Kidney epithelial cell (primary cell): ENCODE results near the gene GPSM1. TPM values are rescaled to one million over a fixed set of nuclear protein-coding genes. Genes with fewer than 3 reads are reported as not detected.

ENCODE experiments used
- DNase-seq: peaks from one replicate; pipeline ENCODE4 v3.0.0-alpha.2; 2010; ENCODE audit warnings: low read depth
- H3K27me3 ChIP-seq: 2 replicates; pipeline ENCODE4 v1.6.0; 2011; ENCODE audit warnings: low read length; ENCODE audit not compliant: control insufficient read depth, insufficient read depth
- H3K36me3 ChIP-seq: 2 replicates; pipeline ENCODE4 v1.5.1; 2011; ENCODE audit warnings: low read length; ENCODE audit not compliant: control insufficient read depth, insufficient read depth
- H3K4me3 ChIP-seq: 2 replicates; pipeline ENCODE4 v1.5.1; 2011; ENCODE audit warnings: low read depth, mild to moderate bottlenecking, control low read depth, low read length
- total RNA-seq: library from RNA; depleted of rRNA; stranded (reverse); fragments of >200 nt; gene quantifications from 2 replicates; pipeline ENCODE4 v1.2.3, GENCODE V29; 2015
- TF ChIP-seq, protein P1 (sequence below): IDR thresholded peaks from 2 replicates; pipeline ENCODE4 v1.5.1; 2011; ENCODE audit warnings: mild to moderate bottlenecking, moderate library complexity, low read length, control low read depth, inconsistent platforms; ENCODE audit not compliant: insufficient read depth, poor library complexity, severe bottlenecking

Gene GPSM1
- total RNA-seq, 1 donor from 2014 or later, result 31.8 TPM

DNA sequence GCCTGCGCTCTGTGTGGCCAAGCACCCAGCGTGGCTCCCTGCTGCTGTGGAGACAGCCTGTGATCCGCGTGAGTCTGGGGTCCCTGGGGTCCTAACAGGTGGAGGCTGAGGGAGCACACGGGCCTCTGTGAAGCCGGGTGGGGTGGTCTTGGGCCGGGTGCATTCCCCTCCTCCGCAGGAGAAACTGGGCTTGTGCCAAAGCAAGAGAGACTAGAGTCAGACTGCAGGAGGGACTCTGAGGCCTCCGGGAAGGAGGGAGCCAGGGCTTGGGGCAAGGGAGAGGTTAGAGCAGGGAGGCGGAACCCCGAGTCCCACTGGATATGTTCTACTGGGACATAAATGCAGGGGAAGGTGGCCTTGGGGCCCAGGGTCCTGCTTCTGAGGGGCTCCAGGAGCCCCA, 25.7 kb downstream of the GPSM1 start:
- H3K27me3 ChIP-seq, result peaks cover 8% of the 10 kb centered on the region
- TF ChIP-seq, protein P1, sequence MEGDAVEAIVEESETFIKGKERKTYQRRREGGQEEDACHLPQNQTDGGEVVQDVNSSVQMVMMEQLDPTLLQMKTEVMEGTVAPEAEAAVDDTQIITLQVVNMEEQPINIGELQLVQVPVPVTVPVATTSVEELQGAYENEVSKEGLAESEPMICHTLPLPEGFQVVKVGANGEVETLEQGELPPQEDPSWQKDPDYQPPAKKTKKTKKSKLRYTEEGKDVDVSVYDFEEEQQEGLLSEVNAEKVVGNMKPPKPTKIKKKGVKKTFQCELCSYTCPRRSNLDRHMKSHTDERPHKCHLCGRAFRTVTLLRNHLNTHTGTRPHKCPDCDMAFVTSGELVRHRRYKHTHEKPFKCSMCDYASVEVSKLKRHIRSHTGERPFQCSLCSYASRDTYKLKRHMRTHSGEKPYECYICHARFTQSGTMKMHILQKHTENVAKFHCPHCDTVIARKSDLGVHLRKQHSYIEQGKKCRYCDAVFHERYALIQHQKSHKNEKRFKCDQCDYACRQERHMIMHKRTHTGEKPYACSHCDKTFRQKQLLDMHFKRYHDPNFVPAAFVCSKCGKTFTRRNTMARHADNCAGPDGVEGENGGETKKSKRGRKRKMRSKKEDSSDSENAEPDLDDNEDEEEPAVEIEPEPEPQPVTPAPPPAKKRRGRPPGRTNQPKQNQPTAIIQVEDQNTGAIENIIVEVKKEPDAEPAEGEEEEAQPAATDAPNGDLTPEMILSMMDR, result no peak
- no peak overlapping the region for H3K4me3 ChIP-seq
- no peak for DNase-seq
- no peaks in the 10 kb centered on the region for H3K36me3 ChIP-seq

DNA sequence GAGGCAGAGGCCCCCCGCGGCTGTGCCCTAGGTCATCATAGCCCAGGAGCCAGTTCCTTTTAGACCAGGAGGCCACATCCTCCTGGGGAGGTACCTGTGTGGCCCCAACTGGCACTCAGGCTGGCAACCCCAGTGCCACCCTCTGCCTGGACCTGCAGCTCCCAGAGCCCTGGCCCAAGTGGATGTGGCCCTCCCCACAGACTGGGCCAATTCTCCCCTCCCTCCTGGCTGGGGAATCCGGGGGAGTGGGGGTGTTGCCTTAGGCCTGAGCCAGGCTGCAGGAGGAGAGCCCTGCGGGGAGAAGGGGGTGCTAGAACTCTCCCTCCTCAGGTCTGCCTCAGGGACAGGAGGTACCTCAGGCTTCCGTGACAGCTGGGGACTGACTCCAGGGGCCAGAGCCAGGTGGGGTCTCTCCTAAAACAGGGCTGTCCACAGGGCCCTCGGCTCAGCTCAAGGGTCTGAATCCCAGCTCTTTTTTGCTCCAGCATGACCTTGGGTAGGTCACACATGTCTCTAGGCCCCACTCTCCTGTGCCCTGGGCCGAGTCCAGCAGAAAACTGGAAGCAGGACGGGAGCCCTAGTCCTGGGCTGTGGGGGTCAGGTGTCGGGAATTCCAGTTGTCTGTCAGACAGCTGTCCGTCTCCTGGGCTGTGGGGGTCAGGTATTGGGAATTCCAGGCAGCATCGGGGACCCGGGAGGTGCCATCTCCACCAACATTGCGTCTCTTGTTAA, 26.6 kb downstream of the GPSM1 start:
- Histone ChIP-seq H3K27me3 (peaks cover 2% of the 10 kb centered on the region), H3K4me3 (no peak overlapping the region), H3K36me3 (no peaks in the 10 kb centered on the region)
- DNase-seq, result no peak
- TF ChIP-seq, protein P1, result no peak

DNA sequence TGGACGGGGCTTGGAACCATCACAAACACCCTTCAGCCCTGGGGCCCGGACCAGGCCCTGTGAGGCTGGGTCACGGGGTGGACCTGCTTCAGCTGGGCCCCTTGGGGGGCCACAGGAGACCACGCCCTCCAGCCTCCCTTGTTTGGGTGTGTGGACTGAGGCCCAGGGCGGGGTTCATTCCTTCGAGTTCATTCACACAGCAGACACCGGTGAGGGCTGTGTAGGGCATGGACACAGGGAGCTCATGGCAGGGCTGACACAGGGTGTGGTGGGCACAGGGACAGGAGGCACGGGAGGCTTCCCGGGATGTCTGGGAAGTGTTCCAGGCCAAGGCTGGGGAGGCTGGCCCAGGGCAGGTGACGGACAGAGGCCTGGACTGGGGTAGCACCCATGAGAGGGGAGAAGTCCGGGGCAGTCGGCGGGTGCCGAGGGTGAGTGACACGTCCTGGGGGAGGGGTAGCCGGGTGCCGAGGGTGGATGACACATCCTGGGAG, 27.3 kb downstream of the GPSM1 start:
- DNase-seq, result no peak
- H3K36me3 ChIP-seq, result no peaks in the 10 kb centered on the region
- no peaks in the 10 kb centered on the region for H3K27me3 ChIP-seq
- TF ChIP-seq, protein P1, result no peak
- H3K4me3 ChIP-seq, result no peak overlapping the region

DNA sequence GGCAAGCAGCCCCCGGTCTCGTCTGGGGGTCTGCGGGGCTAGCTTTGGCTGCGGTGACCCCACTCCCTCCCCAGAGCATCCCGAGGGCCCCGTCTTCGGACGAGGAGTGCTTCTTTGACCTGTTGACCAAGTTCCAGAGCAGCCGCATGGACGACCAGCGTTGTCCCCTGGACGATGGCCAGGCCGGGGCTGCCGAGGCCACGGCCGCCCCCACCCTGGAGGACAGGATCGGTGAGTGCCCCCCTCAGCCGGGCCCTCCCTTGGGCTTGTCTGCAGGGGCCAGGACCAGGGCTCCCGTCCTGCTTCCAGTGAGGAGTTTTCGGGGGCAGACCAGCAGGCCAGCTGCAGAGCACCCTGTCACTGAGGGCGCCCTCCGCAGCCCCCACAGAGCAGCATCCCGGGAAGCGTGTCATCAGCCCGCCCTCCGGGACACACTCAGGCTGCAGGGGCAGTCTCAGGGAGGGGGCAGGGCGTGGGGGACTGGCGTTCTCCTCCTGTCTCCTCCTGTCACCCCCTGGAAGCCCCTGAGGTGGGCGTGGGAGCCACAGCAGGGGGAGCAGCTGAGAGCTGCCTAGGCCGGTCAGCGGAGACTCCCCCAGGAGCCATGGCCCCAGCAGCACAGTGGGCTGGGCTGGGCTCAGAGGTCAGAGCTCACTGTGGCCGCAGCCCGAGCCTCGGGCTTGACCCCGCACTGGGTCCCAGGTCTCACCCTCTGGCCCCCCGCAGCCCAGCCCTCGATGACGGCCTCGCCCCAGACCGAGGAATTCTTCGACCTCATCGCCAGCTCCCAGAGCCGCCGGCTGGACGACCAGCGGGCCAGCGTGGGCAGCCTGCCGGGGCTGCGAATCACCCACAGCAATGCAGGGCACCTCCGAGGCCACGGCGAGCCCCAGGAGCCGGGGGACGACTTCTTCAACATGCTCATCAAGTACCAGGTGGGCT, 28.5 kb downstream of the GPSM1 start:
- Histone ChIP-seq H3K36me3 (no peaks in the 10 kb centered on the region), H3K27me3 (no peaks in the 10 kb centered on the region), H3K4me3 (no peak overlapping the region)
- no peak for DNase-seq
- TF ChIP-seq, protein P1, result no peak

GRCh38 chr9:136357202-136357725, 29.9 kb downstream of the GPSM1 start:
- TF ChIP-seq, protein P1, result no peak
- no peaks in the 10 kb centered on the region for H3K36me3 ChIP-seq
- H3K4me3 ChIP-seq, result no peak overlapping the region
- DNase-seq, result no peak
- H3K27me3 ChIP-seq, result no peaks in the 10 kb centered on the region
